Spinal cord (tissue), 10 donors: ENCODE results near the gene GALNT17. TPM values are rescaled to one million over a fixed set of nuclear protein-coding genes. Genes with fewer than 3 reads are reported as not detected.

Experiments
- DNase-seq, 6 donors: peaks; one replicate each; pipeline versions ENCODE4 v3.0.0 to v3.0.0-alpha.2; 2013 to 2015; ENCODE audit warnings: low spot score in 6 of 6, low read depth in 4 of 6
- H3K27ac ChIP-seq: one replicate; pipeline ENCODE4 v1.5.1; 2013; ENCODE audit warnings: low read depth, low read length, control low read depth
- H3K27me3 ChIP-seq: one replicate; pipeline ENCODE4 v1.6.1; 2013; ENCODE audit warnings: low read length; ENCODE audit not compliant: control insufficient read depth, insufficient read depth
- H3K36me3 ChIP-seq: one replicate; pipeline ENCODE4 v1.6.1; 2013; ENCODE audit warnings: low read length; ENCODE audit not compliant: control insufficient read depth, insufficient read depth
- H3K4me1 ChIP-seq: one replicate; pipeline ENCODE4 v1.6.1; 2013; ENCODE audit warnings: low read length; ENCODE audit not compliant: control insufficient read depth, insufficient read depth
- H3K4me3 ChIP-seq: one replicate; pipeline ENCODE4 v1.5.1; 2013; ENCODE audit warnings: low read depth, low read length, control low read depth
- H3K9me3 ChIP-seq: one replicate; pipeline ENCODE4 v1.6.1; 2013; ENCODE audit warnings: low read length; ENCODE audit not compliant: control insufficient read depth, insufficient read depth
- WGBS: methylation state at CpG from one replicate; pipeline ENCODE4 v1.1.5; 2013; ENCODE audit warnings: missing lambda C conversion rate; ENCODE audit not compliant: insufficient coverage; 5-methylcytosine and 5-hydroxymethylcytosine counted together
- polyA plus RNA-seq, 2 donors: library from polyadenylated mRNA; unstranded; fragments of 120-200 nt; gene quantifications; one replicate each; pipeline ENCODE4 v1.2.1, GENCODE V29; 2013; ENCODE audit not compliant: insufficient read length in 2 of 2
- total RNA-seq, 2 donors: library from RNA; depleted of rRNA in 1 of 2; stranded (reverse); fragments of 120-200 nt in 1 of 2; fragments of >200 nt in 1 of 2; gene quantifications; one replicate each; pipeline versions ENCODE4 v1.2.3 to v1.2.4, GENCODE V29; 2013 to 2014
- donor health status: healthy.

The GALNT17 gene
- total and polyA plus RNA-seq, 4 donors = 44.9 to 54.8 (median 48.0) TPM

GRCh38 chr7:71555758-71556157 lies 423.8 kb downstream of the GALNT17 start:
- Histone ChIP-seq H3K36me3 (no peaks in the 10 kb centered on the region), H3K9me3 (no peaks in the 10 kb centered on the region), H3K27ac (no peak overlapping the region), H3K4me3 (no peak overlapping the region), H3K4me1 (peaks cover 3% of the 10 kb centered on the region), H3K27me3 (no peaks in the 10 kb centered on the region)
- peak in 1 of 6 donors; percentile 38 for DNase-seq
- 78% methylated on average over 5 of the region's 8 CpGs for WGBS

GRCh38 chr7:71558806-71559613 lies 427.1 kb downstream of the GALNT17 start:
- H3K27ac ChIP-seq = no peak overlapping the region
- DNase-seq = peak in 3 of 6 donors; percentile 26 to 86 (median 39)
- 65% methylated on average over 3 of the region's 6 CpGs for whole genome bisulfite sequencing

GRCh38 chr7:71560354-71560995 lies 428.5 kb downstream of the GALNT17 start:
- Histone ChIP-seq H3K4me1 (peaks cover 3% of the 10 kb centered on the region), H3K4me3 (no peak overlapping the region), H3K27me3 (no peaks in the 10 kb centered on the region), H3K27ac (no peak overlapping the region), H3K36me3 (no peaks in the 10 kb centered on the region), H3K9me3 (no peaks in the 10 kb centered on the region)
- no peak for DNase-seq
- 62% methylated on average over 7 of the region's 10 CpGs for WGBS

More at GRCh38 chr7:71558806-71559613, 427.1 kb downstream of the GALNT17 start:
- Histone ChIP-seq H3K4me3 (no peak overlapping the region), H3K36me3 (no peaks in the 10 kb centered on the region), H3K4me1 (peaks cover 3% of the 10 kb centered on the region), H3K9me3 (no peaks in the 10 kb centered on the region), H3K27me3 (no peaks in the 10 kb centered on the region)

GRCh38 chr7:71563276-71563675 lies 431.3 kb downstream of the GALNT17 start:
- Histone ChIP-seq H3K9me3 (no peaks in the 10 kb centered on the region), H3K4me3 (no peak overlapping the region), H3K27me3 (no peaks in the 10 kb centered on the region), H3K4me1 (peaks cover 3% of the 10 kb centered on the region), H3K36me3 (no peaks in the 10 kb centered on the region), H3K27ac (no peak overlapping the region)
- DNase-seq = no peak
- WGBS = 81% methylated on average over 6 of the region's 6 CpGs

GRCh38 chr7:71566376-71566775 lies 434.4 kb downstream of the GALNT17 start:
- H3K27me3 ChIP-seq = no peaks in the 10 kb centered on the region
- no peak for DNase-seq
- 87% methylated on average over 3 of the region's 8 CpGs for WGBS
- no peaks in the 10 kb centered on the region for H3K4me1 ChIP-seq
- no peak overlapping the region for H3K27ac ChIP-seq
- H3K36me3 ChIP-seq = no peaks in the 10 kb centered on the region
- no peak overlapping the region for H3K4me3 ChIP-seq
- H3K9me3 ChIP-seq = no peaks in the 10 kb centered on the region

GRCh38 chr7:71566991-71567390 lies 435.0 kb downstream of the GALNT17 start:
- Histone ChIP-seq H3K9me3 (no peaks in the 10 kb centered on the region), H3K4me1 (no peaks in the 10 kb centered on the region), H3K27me3 (no peaks in the 10 kb centered on the region), H3K27ac (no peak overlapping the region), H3K4me3 (no peak overlapping the region), H3K36me3 (no peaks in the 10 kb centered on the region)
- DNase-seq = no peak
- WGBS = 85% methylated on average over 2 of the region's 6 CpGs

- 54% methylated on average over 2 of the region's 2 CpGs for WGBS
- DNase-seq = peak in 1 of 6 donors; percentile 22
- H3K27me3 ChIP-seq = no peaks in the 10 kb centered on the region
- no peaks in the 10 kb centered on the region for H3K36me3 ChIP-seq
- H3K27ac ChIP-seq = no peak overlapping the region
- H3K4me3 ChIP-seq = no peak overlapping the region
- no peaks in the 10 kb centered on the region for H3K9me3 ChIP-seq
- H3K4me1 ChIP-seq = no peaks in the 10 kb centered on the region
Observed at GRCh38 chr7:71574153-71574860, 442.4 kb downstream of the GALNT17 start.

- 100% methylated on average over 1 of the region's 1 CpG for WGBS
- no peak overlapping the region for H3K27ac ChIP-seq
- H3K4me1 ChIP-seq = no peaks in the 10 kb centered on the region
- no peak for DNase-seq
- H3K27me3 ChIP-seq = no peaks in the 10 kb centered on the region
- H3K4me3 ChIP-seq = no peak overlapping the region
- H3K9me3 ChIP-seq = no peaks in the 10 kb centered on the region
- no peaks in the 10 kb centered on the region for H3K36me3 ChIP-seq
Observed at GRCh38 chr7:71580027-71580426, 448.1 kb downstream of the GALNT17 start.

- H3K27me3 ChIP-seq = no peaks in the 10 kb centered on the region
- peaks cover 2% of the 10 kb centered on the region for H3K9me3 ChIP-seq
- H3K36me3 ChIP-seq = no peaks in the 10 kb centered on the region
- no peaks in the 10 kb centered on the region for H3K4me1 ChIP-seq
- no peak overlapping the region for H3K27ac ChIP-seq
- no peak overlapping the region for H3K4me3 ChIP-seq
- DNase-seq = peak in 1 of 6 donors; percentile 6
- 74% methylated on average over 3 of the region's 3 CpGs for WGBS
Observed at GRCh38 chr7:71584256-71584655, 452.3 kb downstream of the GALNT17 start.
